Measurements from ENCODE around the gene PROM1. TPM values are rescaled to one million over a fixed set of nuclear protein-coding genes. Genes with fewer than 3 reads are reported as not detected.

Gene PROM1
- total RNA-seq, 1 experiment from 2014 or later: 17.7 TPM

DNA sequence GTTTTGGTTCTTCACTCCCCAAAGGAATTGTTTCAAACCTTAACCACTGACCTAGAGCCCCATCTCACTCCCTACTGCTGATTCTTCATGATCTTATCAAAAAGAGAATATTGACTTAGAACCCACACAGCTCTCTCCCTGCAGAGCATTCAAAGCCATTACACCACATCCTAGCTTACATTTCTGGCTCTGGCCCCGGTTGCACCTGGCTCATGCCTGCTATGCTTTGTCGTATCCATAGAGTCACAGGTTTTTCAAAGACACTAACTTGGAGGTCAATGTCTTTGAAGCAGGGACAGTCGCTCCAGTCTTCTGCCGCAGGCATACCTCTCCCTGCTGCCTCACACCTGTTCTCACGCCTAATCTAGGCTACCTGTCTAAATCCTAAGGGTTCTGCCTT lies 78.1 kb downstream of the PROM1 start:
- DNase-seq (ENCODE audit: low read depth, low spot score): no peak
- ChIA-PET CTCF (interaction anchor here (2.3 kb wide), 1 partner anchor 200 kb away, joined by 10 read pairs; no protein-coding TSS in a partner anchor), RAD21 (ENCODE audit: low non-redundant PET in 1 of 2, low total read pairs in 2 of 2, uncharacterized antibody in 2 of 2, unreplicated experiment in 2 of 2) (no interaction called here), POLR2A (no interaction called here)
- no peak overlapping the region for H3K4me2 ChIP-seq (ENCODE audit: low read length)
- BruUV-seq (replicated peaks): no TSS peak
- no peaks in the 10 kb centered on the region for H4K20me1 ChIP-seq (ENCODE audit: insufficient read depth)
- ATAC-seq: no peak
- no peaks in the 10 kb centered on the region for H3K9me2 ChIP-seq (ENCODE audit: insufficient read depth)
- intact Hi-C loops (cut with micrococcal nuclease): no loop called here
- no peaks in the 10 kb centered on the region for H3K9me3 ChIP-seq (ENCODE audit: control insufficient read depth in 1 of 2, insufficient read depth in 1 of 2, low read depth in 1 of 2, low read length in 2 of 2)
- H3K27ac ChIP-seq (ENCODE audit: low read depth, low read length): no peak overlapping the region
- H3K4me3 ChIP-seq (replicated peaks in 1 of 2; ENCODE audit: low read depth in 1 of 2, low read length in 2 of 2): no peak overlapping the region
- no peaks in the 10 kb centered on the region for H3K27me3 ChIP-seq (ENCODE audit: insufficient read depth, low read length)
- H3K36me3 ChIP-seq (ENCODE audit: control insufficient read depth in 1 of 2, insufficient read depth in 2 of 2, low read length in 2 of 2): no peaks in the 10 kb centered on the region
- H3K9ac ChIP-seq (ENCODE audit: low read length): no peak overlapping the region
- H3K4me1 ChIP-seq (ENCODE audit: control insufficient read depth in 1 of 2, insufficient read depth in 2 of 2, low read length in 2 of 2): peaks cover 0 to 5% of the 10 kb centered on the region in 2 experiments; a peak in 1 of 4 replicates
- no peaks in the 10 kb centered on the region for H3K79me2 ChIP-seq (ENCODE audit: insufficient read depth, low read length)
- TF ChIP-seq ZNF274 (IDR thresholded peaks at IDR 0.05; ENCODE audit: low read depth, low read length) (no peak), SRF (IDR thresholded peaks at IDR 0.05; ENCODE audit: low read depth) (no peak), EGR1 (IDR thresholded peaks at IDR 0.05; ENCODE audit: low read depth) (no peak), JUND (IDR thresholded peaks at IDR 0.05) (no peak), CEBPB (IDR thresholded peaks at IDR 0.05; ENCODE audit: low read depth) (no peak), POLR2AphosphoS5 (IDR thresholded peaks at IDR 0.05; ENCODE audit: low read depth, low read length) (no peak), CBX3 (IDR thresholded peaks at IDR 0.05; ENCODE audit: low read depth) (no peak), YY1 (IDR thresholded peaks at IDR 0.05; ENCODE audit: extremely low read depth, insufficient replicate concordance, low read depth, low read length) (no peak), EZH2 (IDR thresholded peaks at IDR 0.05) (no peak), EZH2phosphoT487 (IDR thresholded peaks at IDR 0.05; ENCODE audit: borderline replicate concordance) (no peak), SIN3A (IDR thresholded peaks at IDR 0.05; ENCODE audit: low read depth) (no peak), ELF1 (IDR thresholded peaks at IDR 0.05; ENCODE audit: borderline replicate concordance, low read depth) (no peak)
- TF ChIP-seq, protein P1, sequence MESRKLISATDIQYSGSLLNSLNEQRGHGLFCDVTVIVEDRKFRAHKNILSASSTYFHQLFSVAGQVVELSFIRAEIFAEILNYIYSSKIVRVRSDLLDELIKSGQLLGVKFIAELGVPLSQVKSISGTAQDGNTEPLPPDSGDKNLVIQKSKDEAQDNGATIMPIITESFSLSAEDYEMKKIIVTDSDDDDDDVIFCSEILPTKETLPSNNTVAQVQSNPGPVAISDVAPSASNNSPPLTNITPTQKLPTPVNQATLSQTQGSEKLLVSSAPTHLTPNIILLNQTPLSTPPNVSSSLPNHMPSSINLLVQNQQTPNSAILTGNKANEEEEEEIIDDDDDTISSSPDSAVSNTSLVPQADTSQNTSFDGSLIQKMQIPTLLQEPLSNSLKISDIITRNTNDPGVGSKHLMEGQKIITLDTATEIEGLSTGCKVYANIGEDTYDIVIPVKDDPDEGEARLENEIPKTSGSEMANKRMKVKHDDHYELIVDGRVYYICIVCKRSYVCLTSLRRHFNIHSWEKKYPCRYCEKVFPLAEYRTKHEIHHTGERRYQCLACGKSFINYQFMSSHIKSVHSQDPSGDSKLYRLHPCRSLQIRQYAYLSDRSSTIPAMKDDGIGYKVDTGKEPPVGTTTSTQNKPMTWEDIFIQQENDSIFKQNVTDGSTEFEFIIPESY (IDR thresholded peaks at IDR 0.05; ENCODE audit: extremely low read depth, insufficient replicate concordance, low read length): no peak
- no peak overlapping the region for H2AFZ ChIP-seq (ENCODE audit: low read depth, low read length, poor library complexity, severe bottlenecking)

All from HCT116 (cell line).